HUES48 (cell line): ENCODE measurements around the gene EEF1A2.

ENCODE experiments used
- H3K27ac ChIP-seq: one replicate; pipeline ENCODE4 v1.7.0; 2013; ENCODE audit warnings: low read depth, low read length, inconsistent platforms
- H3K27me3 ChIP-seq: 2 replicates; pipeline ENCODE4 v1.6.1; 2013; ENCODE audit warnings: mild to moderate bottlenecking, low read length; ENCODE audit not compliant: control insufficient read depth, insufficient read depth
- H3K36me3 ChIP-seq: 2 replicates; pipeline ENCODE4 v1.6.1; 2013; ENCODE audit warnings: low read length; ENCODE audit not compliant: control insufficient read depth, insufficient read depth
- H3K4me1 ChIP-seq: 2 replicates; pipeline ENCODE4 v1.6.1; 2013; ENCODE audit warnings: mild to moderate bottlenecking, low read length; ENCODE audit not compliant: control insufficient read depth, insufficient read depth
- H3K4me3 ChIP-seq: 2 replicates; pipeline ENCODE4 v1.5.1; 2013; ENCODE audit warnings: mild to moderate bottlenecking, low read depth, low read length
- H3K9ac ChIP-seq: 2 replicates; pipeline ENCODE4 v1.6.1; 2013; ENCODE audit warnings: mild to moderate bottlenecking, low read depth, low read length, moderate library complexity
- H3K9me3 ChIP-seq: 2 replicates; pipeline ENCODE4 v1.6.1; 2013; ENCODE audit warnings: low read length; ENCODE audit not compliant: control insufficient read depth, insufficient read depth

The EEF1A2 gene

DNA sequence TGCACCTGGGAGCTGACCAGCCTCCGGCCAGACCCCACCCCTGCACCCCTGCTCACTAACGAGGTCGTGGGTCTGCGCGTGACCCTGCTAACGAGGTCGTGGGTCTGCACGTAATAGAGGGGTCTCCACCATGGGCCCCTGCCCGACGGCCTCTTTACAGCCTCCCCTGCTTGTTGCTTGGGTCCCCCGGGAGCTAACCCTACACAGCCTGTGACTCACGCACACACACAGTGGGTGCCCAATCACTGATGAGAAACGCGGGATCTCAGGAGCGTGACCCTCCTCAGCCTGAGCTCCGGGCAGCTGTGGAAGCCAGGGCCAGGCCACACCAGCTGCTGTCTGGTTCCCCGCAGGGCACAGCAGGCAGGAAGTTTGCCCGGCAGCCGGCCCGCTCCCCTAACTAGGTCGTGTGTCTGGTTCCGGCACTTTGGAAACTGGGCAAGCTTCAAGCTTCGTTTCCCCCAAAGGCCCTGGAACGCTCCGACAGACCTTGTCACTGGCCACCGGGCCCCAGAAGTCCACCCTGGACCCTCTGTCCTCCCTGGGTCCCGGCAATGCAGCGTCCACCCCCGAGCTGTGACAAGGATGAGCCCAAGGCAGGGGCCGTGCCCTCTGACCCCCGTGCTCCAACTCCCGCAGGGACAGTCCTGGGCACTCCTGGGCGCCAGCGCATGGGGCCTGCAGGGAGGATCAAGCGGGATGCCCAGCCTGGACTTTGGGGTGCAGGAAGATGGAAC, 37.5 kb upstream of the EEF1A2 start:
- Histone ChIP-seq H3K27ac (no peak overlapping the region), H3K4me1 (peaks cover 3% of the 10 kb centered on the region; the same call in 1 of the 2 replicates), H3K9me3 (no peaks in the 10 kb centered on the region), H3K27me3 (no peaks in the 10 kb centered on the region), H3K36me3 (no peaks in the 10 kb centered on the region), H3K9ac (no peak overlapping the region), H3K4me3 (no peak overlapping the region)

DNA sequence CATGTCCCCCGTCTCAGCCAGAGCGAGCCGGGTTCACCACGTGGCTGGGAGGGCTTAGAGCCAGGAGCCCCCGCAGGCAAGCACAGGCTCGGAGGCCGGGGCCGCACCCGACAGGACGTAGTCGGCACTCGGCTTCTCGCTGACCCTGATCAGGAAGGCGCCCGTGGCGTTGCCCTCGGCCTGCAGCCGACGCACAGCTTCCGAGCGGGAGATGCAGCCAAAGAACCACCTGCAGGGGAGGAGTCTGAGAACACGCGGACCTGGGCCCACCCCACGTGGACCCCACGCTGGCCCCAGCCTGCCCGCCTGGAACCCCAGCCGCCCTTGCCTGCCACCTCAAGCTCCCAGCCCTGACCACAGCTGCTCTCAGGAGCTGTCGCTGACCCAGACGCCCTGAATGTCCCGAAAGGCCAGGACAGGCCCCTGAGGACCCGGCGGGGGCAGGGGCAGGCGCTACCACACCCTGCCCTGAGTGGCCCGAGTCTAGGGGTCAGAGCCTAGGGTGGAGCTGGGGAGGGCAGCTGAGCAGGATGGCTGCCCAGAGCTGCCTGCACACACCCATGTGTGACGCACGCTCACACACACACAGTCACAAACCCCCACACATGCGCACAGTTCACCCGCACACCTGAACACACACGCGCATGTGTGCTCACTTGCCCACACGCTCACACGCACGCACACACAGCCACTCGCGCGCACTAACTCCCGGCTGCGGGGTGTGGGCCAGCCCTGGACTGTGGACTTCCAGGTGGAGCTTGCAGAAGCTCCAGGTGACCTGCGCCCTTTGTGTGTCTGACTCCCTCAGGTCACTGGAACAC, 36.2 kb upstream of the EEF1A2 start:
- Histone ChIP-seq H3K36me3 (no peaks in the 10 kb centered on the region), H3K27ac (no peak overlapping the region), H3K4me1 (peaks cover 3% of the 10 kb centered on the region; the same call in 1 of the 2 replicates), H3K9me3 (no peaks in the 10 kb centered on the region), H3K27me3 (no peaks in the 10 kb centered on the region), H3K4me3 (no peak overlapping the region), H3K9ac (no peak overlapping the region)

DNA sequence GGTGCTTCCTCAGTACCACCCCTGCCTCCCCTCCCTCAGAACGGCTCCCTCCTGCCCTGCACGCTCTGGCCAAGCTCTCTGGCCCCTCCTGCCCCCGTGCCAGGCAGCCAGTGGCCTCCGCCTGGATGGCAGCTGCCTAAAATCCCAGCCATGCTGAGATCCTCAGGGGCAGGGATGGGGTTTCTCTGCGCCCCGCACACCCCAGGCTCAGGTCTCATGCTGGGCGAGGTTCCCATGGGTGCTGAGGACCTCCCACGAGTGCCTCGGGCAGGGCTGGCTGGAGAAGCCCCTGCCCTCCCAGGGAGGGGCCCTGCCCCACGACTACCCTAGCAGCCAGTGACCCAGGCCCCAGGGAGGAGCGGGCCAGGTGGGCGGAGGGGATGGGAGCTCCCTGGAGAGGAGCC, 35.5 kb upstream of the EEF1A2 start:
- Histone ChIP-seq H3K36me3 (no peaks in the 10 kb centered on the region), H3K9me3 (no peaks in the 10 kb centered on the region), H3K4me1 (peaks cover 3% of the 10 kb centered on the region; the same call in 1 of the 2 replicates), H3K4me3 (no peak overlapping the region), H3K27me3 (no peaks in the 10 kb centered on the region), H3K9ac (no peak overlapping the region), H3K27ac (no peak overlapping the region)

DNA sequence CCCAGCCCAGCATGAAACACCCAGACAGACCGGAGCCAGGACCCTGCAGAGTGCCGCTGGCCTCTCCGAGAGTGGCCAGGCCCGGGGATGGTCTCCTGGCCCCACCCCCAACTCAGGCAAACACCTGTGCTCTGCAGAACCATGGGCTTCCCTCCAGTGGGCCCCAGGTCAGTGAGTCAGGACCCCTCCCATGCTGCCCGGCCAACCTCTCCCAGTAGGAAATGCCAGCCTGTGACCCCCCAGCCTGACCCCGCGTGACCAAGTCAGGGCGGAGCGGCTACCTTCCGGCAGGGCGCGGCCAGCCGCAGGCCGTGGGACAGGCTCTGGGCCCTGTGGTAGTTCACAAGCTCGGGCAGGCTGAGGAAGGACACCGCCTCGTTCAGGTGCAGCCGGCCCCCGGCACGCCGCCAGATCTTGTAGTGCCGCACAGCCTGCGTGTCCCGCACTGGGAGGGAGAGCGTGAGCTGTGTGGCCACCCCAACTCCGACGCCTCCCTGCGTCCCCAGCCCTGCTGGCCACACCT, 35.0 kb upstream of the EEF1A2 start:
- H3K9ac ChIP-seq = no peak overlapping the region
- no peaks in the 10 kb centered on the region for H3K36me3 ChIP-seq
- H3K4me3 ChIP-seq = no peak overlapping the region
- H3K27me3 ChIP-seq = no peaks in the 10 kb centered on the region
- peaks cover 3% of the 10 kb centered on the region; the same call in 1 of the 2 replicates for H3K4me1 ChIP-seq
- no peak overlapping the region for H3K27ac ChIP-seq
- no peaks in the 10 kb centered on the region for H3K9me3 ChIP-seq

DNA sequence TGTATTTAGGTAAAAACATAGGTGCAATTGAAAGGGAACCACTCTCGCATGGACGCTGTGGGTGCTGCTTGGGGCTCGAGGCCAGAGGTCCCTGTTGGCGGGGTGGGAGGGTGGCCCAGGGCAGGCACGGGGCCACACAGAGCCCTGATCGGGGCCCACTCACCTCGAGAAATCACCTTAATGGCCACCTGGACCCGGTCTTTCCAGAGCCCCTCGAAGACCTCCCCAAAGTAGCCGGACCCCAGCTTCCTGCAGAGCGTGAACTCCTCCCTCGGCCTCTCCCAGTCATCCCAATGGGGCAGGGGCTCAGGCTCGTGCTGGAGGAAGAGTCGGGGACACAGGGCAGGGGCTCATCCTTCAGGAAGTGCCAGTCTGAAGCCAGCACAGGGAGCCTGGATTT, 34.5 kb upstream of the EEF1A2 start:
- no peak overlapping the region for H3K4me3 ChIP-seq
- H3K9me3 ChIP-seq = no peaks in the 10 kb centered on the region
- H3K36me3 ChIP-seq = no peaks in the 10 kb centered on the region
- no peaks in the 10 kb centered on the region for H3K27me3 ChIP-seq
- H3K4me1 ChIP-seq = no peaks in the 10 kb centered on the region; the same call in 1 of the 2 replicates
- H3K27ac ChIP-seq = no peak overlapping the region
- no peak overlapping the region for H3K9ac ChIP-seq

DNA sequence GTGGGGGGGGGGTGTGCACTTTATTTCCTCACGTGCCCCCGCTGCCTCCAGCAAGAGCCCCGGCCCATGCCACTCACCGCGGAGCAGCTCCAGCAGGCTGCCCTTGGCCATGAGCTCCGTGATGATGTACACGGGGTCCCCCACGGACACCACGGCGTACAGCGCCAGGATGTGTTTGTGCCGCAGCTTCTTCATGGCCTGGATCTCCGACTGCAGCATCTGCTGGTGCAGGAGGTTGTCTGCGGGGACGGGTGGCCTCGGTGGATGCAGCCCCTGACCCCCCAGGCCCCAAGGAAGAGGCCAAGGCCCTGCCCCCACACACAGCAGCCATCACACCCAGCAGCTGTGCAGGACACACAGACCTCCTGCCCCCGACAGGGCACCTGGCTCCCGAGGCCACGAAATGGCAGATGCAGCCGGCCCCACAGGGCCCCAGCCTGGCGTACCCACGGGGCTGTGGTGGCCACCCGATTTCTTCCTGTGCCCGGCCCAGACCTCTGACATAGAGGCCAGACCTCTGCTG, 33.6 kb upstream of the EEF1A2 start:
- H3K27me3 ChIP-seq = no peaks in the 10 kb centered on the region
- no peak overlapping the region for H3K9ac ChIP-seq
- no peak overlapping the region for H3K27ac ChIP-seq
- no peaks in the 10 kb centered on the region for H3K9me3 ChIP-seq
- H3K4me3 ChIP-seq = no peak overlapping the region
- no peaks in the 10 kb centered on the region; the same call in 1 of the 2 replicates for H3K4me1 ChIP-seq
- no peaks in the 10 kb centered on the region for H3K36me3 ChIP-seq

DNA sequence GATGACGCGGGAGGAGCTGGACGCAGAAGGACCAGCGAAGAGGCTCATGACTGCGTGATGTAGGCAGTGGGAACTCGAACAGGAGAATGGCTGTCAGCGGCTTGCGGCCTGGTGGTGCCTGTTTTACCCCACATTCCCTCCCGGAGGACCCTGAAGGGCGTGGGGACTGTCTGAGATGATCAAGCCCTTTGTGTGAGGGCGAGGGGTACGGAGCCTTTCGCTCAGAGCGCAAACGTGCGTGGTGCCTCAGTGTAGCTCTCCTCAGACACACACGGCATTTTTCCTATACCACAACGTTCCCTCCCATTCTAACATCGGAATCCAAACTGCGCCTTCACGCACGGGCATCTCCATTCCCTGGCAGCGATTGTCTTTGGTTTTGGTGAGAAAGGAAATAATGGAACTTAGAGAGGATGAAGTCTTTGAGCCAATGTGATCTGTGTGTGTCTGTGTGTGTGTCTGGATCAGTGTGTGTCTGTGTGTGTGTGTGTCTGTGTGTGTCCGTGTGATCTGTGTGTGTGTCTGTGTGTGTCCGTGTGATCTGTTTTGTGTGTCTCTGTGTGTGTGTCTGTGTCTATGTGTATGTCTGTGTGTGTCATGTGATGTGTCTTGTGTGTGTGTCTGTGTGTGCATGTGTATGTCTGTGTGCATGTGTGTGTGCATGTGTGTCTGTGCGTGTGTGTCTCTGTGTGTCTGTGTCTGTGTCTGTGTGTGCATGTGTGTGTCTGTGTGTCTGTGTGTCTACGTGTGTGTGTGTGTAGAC, 33.0 kb upstream of the EEF1A2 start:
- Histone ChIP-seq H3K4me1 (no peaks in the 10 kb centered on the region; the same call in 1 of the 2 replicates), H3K4me3 (no peak overlapping the region), H3K9ac (no peak overlapping the region), H3K27me3 (no peaks in the 10 kb centered on the region), H3K27ac (no peak overlapping the region), H3K9me3 (no peaks in the 10 kb centered on the region), H3K36me3 (no peaks in the 10 kb centered on the region)

DNA sequence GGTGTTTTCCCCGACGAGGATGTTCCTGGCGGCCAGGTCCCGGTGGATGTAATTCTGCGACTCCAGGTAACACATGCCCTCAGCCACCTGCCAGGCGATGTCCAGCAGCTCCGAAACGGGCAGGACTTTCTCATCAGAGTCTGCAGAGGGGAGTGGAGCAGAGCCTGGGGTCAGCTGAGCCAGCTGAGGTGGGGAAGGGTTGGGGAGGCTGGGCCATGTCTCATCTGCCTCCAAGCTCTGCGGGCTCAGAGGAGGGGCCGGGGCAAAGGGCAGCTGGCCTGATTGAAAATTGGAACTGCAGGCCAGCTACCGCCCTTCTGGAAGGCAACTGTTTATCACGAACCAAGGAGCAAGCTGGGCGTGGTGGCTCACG, 31.9 kb upstream of the EEF1A2 start:
- Histone ChIP-seq H3K4me1 (no peaks in the 10 kb centered on the region; the same call in 1 of the 2 replicates), H3K27me3 (no peaks in the 10 kb centered on the region), H3K9ac (no peak overlapping the region)

DNA sequence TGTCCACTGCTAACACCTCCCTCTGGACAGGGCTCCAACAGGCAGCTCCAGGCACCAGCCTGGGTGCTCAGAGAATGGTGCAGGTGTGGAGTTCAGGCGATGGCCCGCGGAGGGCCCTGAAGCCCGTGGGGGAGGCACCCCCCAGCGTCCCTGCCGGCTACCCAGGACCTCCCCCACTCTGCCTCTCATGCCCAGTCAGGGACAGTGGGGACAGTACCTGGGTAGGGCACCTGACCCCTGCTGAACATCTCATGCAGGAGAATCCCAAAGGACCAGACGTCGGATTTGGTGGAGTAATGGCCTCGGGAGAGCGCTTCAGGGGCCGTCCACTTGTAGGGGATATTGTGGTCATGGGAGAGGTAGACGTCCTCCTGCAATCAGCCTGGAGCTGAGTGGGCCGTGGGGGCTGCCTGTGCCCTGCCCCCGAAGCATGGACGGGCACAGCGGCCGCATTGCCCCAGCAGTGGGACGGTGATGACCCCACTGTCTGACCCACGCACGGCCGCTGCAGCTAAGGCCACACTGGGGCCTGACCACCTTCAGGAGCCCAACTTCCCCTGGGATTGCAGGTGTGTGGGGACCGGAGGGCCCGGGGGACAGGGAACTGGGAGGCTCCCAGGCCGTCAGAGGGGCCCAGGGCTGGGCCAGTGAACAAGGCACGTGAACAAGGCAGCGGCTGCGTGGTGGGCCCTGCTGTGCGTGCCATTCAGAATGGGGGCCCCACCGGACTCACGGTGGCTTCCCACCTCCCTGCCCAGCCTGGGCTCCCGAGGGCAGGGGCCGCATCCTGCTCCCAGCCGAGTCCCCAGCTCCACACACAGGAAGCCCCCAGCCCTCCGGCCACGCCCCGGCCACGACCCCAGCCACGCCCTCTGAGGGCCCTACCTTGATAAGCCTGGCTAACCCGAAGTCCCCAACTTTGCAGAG, 31.2 kb upstream of the EEF1A2 start:
- H3K27me3 ChIP-seq = no peaks in the 10 kb centered on the region

More for the DNA sequence above, 31.9 kb upstream of the EEF1A2 start:
- Histone ChIP-seq H3K4me3 (no peak overlapping the region), H3K9me3 (no peaks in the 10 kb centered on the region), H3K36me3 (no peaks in the 10 kb centered on the region), H3K27ac (no peak overlapping the region)

More for the DNA sequence above, 31.2 kb upstream of the EEF1A2 start:
- H3K27ac ChIP-seq = no peak overlapping the region
- H3K4me1 ChIP-seq = no peaks in the 10 kb centered on the region; the same call in 1 of the 2 replicates
- H3K9ac ChIP-seq = no peak overlapping the region
- no peak overlapping the region for H3K4me3 ChIP-seq
- H3K36me3 ChIP-seq = no peaks in the 10 kb centered on the region
- H3K9me3 ChIP-seq = no peaks in the 10 kb centered on the region
